HG02588 (cell line): ENCODE data around the gene PALM.
"Not testable (repeated sequence)": the region's sequence is repeated elsewhere in the genome, so short reads cannot be mapped to it uniquely, and the experiment has no call there.

Experiments used
- ATAC-seq: cut with Tn5 transposase; IDR thresholded peaks from one replicate; pipeline ENCODE4 v1.9.1; 2021; ENCODE audit warnings: mild to moderate bottlenecking, moderate library complexity; ENCODE audit not compliant: unreplicated experiment

PALM gene

DNA sequence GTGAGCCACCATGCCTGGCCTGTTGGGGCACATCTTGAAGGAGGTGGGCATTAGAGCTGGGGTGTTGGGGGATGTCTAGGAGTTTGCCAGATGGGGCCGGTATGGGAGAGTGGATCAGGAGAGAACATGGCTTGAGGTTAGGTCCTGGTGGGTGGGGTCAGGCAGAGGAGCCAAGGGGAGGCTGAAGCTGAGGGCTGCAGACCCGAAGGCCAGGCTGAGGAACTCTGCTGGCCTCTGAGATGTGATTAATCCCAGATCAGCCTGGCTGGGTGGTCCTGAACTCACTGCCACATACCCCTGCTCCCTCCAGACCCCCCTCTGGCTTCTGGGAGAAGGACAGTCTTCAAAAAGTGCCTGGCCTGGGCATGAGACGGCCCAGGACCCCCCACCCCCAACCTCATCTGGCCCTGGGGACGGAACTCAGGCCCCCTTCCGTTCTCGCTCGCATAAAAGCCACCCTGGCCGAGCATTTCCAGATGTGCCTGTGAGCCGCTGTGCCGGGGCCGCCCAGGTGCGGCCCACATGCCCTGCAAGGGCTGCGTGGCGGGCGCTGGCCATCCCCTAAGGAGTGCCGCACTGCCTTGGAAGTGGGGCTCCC is 29.8 kb upstream of the PALM start:
- ATAC-seq = no peak

DNA sequence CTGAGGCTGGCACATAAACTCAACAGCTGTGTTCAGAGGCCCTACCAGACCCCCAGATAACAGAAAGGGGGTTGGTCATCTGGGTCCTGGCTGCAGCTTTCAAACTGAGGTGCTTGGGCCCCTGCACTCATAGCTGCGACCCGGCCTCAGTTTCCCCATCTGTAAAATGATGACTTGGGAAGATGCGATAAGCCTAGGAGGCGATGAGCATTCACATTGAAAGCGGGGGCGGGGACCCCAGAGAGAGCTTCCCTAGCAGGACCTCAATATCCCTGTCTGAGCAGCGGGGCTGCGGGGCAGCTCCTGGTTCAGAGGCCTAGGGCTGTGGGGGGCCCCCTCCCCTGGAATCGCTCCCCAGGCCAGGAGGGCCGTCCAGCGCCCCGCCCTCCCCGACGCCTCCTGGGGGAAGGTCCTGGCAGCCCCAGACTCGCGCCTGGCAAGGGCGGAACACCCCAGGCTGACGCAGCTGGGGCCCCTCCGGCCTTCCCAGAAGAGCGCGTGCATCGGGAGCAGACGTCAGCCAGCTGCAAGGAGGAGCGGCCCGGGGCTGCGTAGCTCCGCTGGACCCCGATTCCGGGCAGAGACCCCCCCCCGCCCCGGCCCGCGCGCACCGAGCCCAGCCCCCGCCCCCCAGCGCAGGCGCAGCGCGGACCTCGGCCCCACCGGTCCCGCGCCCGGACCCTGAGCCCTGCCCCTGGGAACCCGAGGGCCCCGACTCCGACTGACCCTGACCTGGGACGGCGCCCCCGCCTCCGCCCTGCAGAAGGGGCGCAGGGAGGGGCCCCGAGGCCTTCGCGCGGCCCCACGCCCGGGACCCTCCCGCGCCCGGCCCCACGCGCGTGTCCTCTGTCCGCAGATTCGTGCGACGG is 29.1 kb upstream of the PALM start:
- peak; percentile 16 for ATAC-seq

DNA sequence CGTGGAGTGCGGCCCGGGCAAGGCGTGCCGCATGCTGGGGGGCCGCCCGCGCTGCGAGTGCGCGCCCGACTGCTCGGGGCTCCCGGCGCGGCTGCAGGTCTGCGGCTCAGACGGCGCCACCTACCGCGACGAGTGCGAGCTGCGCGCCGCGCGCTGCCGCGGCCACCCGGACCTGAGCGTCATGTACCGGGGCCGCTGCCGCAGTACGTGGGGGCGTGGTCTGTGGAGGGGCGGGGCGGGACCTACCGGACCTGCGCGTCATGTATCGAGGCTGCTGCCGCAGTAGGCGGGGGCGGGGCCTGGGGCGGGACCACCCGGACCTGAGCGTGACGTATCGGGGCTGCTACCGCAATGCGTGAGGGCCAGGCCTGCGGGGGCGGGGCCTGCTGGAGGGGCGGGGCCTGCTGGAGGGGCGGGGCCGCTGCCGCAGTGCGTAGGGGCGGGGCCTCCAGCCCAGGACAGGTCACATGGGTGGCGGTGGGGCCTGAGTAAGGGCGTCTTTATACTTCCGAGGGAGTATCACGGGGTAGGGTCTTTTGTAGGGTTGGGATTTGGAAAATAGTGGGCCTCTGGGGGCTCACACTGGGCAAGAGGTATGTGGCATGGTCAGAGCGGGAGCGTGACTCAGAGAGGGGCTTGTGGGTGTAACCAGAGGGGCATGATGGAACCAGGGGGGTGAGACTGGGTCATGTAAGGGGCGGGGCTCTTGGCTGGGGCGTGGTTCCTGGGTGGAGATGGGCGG is 28.3 kb upstream of the PALM start:
- peak; percentile 63 for ATAC-seq

DNA sequence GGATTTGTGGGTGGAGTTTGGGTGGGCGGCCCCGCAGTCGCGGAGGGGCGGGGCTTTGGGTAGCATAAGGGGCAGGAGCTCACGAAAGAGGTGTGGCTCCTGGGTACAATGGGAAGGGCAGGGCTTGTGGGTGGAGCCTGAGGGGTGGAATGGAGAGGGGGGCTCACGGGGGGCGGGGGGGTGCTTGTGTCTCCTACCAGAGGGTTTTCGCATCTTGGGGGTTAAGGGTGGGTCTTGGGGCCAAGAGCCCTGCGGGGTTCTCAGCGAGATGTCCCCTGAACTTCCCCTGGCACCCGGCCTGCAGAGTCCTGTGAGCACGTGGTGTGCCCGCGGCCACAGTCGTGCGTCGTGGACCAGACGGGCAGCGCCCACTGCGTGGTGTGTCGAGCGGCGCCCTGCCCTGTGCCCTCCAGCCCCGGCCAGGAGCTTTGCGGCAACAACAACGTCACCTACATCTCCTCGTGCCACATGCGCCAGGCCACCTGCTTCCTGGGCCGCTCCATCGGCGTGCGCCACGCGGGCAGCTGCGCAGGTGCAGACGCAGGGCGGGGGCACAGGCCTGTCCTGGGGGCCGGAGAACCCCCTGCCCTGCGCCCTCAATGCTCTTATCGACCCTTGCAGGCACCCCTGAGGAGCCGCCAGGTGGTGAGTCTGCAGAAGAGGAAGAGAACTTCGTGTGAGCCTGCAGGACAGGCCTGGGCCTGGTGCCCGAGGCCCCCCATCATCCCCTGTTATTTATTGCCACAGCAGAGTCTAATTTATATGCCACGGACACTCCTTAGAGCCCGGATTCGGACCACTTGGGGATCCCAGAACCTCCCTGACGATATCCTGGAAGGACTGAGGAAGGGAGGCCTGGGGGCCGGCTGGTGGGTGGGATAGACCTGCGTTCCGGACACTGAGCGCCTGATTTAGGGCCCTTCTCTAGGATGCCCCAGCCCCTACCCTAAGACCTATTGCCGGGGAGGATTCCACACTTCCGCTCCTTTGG is 27.4 kb upstream of the PALM start:
- ATAC-seq = no peak

DNA sequence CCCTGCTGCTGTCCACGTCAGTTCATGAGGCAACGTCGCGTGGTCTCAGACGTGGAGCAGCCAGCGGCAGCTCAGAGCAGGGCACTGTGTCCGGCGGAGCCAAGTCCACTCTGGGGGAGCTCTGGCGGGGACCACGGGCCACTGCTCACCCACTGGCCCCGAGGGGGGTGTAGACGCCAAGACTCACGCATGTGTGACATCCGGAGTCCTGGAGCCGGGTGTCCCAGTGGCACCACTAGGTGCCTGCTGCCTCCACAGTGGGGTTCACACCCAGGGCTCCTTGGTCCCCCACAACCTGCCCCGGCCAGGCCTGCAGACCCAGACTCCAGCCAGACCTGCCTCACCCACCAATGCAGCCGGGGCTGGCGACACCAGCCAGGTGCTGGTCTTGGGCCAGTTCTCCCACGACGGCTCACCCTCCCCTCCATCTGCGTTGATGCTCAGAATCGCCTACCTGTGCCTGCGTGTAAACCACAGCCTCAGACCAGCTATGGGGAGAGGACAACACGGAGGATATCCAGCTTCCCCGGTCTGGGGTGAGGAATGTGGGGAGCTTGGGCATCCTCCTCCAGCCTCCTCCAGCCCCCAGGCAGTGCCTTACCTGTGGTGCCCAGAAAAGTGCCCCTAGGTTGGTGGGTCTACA is 25.9 kb upstream of the PALM start:
- no peak for ATAC-seq

DNA sequence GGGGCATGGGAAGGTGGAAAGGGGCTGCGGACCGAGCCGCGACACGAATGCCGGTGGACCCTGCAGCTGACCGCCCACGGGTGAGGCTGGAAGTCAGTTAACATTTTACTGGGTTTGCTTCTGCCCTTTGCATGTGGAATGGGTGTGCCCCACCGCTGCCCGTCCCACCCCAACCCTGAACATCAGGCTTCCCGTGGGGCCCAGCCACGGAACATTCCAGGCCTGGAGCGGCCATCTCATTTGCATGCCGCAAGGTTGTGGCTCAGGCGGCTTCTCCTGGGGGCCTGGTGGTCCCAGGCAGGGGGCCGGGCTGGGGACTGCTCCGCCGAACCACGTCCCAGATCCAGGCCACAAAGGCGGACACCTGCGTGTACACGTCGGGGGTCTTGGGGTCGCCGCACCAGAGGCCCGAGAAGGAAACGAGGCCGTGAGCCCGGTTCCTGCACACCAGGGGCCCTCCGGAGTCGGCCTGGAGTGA is 23.2 kb upstream of the PALM start:
- ATAC-seq = no peak

DNA sequence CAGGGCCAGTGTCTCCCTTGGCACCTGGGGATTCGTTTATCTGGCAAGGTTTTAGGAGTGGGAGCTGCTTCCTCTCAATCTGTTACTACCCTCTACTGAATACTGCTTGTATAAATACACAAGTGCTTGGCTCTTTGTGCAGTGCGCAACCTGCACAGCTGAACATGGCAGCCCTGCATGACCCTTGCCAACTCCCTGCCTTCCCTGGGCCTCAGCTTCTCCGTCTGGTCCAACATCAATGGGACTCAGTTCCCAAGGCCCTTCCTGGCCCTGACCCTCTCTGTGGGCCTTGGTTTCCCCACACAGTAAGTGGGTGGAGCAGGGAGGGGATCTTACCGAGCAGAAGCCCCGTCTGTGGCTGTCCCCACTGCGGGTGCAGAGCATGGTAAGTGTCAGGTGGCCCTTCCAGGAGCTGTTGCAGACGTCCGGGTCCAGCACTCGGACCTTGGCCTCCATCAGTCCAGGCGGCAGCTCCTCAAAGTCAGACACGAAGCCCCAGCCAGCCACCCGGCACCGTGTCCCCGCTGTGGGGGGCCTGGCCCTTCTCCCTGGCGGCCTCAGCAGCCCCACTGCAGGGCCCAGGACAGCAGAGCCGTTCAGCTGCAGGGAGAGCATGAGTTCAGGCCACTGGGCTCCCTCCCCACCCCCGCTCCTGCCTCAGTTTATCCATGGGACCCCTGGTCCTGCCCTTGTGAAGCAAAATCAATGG is 22.0 kb upstream of the PALM start:
- ATAC-seq = no peak

DNA sequence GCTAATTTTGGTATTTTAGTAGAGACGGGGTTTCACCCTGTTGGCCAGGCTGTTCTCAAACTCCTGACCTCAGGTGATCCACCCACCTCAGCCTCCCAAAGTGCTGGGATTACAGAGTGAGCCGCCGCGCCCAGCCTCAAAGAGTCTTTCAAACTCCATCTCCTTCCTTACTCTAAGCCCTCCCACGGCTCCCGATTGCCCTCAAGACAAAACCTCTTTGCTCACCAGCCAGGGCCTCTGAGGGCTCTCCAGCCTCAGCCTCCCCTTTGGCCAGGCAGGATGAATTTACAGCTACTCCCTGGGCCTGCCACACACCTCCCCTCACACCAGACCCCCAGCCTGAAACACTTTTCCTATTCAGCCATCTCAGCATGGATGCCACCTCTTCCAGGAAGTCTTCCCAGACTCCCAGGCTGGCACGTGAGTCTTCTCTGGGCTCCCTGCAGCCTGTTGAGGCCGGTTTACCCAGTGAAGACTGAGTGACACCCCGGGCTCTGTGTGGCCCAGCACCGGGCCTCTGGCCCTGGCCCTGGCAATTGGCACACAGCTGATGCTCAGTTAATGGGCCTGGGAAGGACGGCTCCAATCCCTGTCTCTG is 21.1 kb upstream of the PALM start:
- no peak for ATAC-seq

DNA sequence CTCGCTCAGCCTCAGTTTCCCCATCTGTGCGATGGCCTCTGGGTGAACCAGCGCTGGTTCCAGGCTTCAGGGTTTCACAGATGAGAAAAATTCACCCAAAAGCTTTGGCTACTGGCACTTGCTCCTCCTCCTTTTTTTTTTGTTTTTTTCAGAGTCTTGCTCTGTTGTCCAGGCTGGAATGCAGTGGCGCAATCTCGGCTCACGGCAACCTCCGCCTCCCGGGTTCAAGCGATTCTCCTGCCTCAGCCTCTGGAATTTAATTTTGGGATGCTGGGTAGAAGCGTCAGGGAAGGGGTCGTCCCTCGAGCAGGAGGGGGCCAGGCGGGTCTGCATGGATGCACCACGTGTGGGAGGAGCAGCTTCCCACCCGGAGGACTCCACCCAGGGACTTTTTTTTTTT is 20.5 kb upstream of the PALM start:
- ATAC-seq = no peak

DNA sequence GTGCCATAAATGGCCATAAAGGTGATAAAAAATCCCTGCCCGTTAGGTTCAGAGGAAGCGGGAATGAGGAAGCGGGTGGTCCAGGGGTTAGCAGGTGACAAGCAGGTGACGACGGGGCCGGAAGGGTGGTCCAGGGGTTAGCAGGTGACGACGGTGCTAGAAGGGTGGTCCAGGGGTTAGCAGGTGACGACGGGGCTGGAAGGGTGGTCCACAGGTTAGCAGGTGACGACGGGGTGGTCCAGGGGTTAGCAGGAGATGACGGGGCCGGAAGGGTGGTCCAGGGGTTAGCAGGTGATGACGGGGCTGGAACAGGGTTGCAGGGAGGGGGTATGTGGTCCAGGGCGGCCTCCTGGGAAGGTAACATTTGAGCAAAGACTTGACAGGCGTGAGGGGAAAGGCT is 19.7 kb upstream of the PALM start:
- ATAC-seq = no peak

DNA sequence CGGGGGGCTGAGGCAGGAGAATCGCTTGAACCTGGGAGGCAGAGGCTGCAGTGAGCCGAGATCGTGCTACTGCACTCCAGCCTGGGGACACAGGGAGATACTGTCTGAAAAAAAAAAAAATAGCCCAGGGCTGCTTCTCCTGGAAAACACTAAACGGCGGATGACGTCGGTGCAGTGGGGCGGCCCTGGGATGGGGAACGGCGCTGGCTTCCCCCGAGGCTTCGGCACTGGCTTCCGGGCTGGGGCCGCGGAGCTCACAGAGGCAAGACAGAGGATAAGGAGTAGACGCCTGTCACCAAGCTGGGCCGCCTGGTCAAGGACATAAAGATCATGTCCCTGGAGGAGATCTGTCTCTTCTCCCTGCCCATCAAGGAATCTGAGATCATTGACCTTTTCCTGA is 18.5 kb upstream of the PALM start:
- ATAC-seq = no peak

DNA sequence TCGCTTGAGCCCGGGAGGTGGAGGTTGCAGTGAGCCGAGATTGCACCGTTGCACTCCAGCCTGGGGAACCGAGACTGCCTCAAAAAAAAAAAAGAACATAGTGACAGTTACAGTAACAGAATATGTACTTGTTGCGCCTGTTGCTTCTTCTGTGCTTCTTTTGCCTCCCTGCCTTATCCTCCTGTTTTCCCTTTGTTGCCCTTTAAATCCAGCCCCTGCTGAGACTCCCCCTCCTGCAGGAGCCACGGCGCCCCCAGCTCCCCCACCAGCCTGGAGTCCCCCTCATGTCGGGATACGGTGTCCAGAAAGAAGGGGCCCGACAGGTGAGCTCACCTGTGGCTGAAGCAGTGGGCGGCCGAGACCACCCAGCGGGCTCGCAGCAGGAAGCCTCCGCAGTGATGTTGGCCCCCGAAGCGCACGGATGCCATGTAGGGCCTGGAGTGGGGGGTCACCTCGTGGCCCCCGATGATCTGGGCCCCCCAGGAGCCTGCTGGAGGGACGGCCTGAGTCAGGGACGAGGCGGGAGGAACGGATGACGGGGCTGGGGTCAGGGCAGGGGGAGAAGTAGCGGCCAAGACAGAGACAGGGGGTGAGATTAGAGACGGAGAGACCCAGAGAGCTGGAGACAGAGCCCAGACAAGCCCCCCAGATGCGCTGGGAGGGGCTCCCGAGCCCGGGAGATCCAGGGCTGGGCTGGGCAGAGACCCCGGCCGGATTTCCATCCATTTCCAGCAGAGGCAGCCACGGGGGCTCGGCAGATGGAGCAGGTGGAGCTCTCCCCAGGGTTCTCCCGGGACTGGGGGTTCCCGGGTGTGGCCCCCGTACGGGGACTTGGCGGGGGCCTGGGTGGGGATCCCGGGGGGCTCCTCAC is 14.0 kb upstream of the PALM start:
- no peak for ATAC-seq

DNA sequence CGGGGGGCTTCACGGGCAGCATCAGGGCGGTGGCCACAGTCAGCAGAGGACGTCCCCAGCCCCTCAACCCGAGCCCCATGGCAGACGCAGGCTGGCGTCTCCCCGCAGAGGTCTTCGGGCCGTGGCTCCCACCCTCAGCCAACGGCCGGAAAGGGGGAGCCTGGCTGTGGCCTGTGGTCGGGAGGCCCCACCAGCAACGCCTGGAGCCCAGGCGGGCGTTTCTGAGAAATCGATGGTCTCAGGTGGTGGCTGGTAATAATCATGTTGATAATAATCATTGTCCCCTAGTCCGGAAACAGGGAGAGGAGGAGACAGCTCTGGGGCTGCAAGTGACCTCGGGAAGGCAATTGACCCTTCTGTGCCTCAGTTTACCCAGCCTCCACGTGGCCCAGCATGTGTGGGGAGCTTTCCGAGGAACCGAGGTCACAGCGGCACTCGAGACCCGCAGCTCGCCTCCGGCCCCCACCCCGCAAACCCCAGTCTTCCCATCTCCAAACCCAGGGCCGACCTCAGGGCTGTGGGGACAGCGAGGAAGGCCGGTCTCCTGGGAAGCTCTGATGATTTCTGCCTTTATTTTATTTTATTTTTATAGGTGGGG is 13.3 kb upstream of the PALM start, which contains the start of gene PRSS57:
Gene PRSS57, minus strand, starts transcription at position 101 of the 598 bp plus-strand sequence. Its CDS starts 22 bp downstream, at position 79.
- ATAC-seq = no peak

DNA sequence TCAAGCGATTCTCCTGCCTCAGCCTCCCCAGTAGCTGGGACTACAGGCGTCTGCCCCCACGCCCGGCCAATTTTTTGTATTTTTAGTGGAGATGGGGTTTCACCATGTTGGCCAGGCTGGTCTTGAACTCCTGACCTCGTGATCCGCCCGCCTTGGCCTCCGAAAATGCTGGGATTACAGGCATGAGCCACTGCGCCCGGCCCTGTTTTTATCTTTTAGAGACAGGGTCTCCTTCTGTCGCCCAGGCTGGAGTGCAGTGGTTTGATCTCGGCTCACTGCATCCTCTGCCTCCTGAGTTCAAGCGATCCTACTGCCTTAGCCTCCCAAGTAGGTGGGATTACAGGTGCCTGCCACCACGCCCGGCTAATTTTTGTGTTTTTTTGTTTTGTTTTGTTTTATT is 10.2 kb upstream of the PALM start:
- not testable (repeated sequence) for ATAC-seq

DNA sequence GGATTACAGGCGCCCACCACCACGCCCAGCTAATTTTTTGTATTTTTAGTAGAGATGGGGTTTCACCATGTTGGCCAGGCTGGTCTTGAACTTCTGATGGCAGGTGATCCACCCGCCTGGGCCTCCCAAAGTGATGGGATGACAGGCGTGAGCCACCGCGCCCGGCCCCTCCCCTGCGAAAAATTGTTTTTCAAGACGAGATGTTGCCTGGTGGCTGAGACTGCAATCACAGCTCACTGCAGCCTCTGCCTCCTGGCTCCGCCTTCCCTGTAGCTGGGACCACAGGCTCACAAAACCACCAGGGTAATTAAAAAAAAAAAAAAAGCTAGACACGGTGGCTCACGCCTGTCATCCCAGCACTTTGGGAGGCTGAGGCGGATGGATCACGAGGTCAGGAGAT is 8.8 kb upstream of the PALM start:
- ATAC-seq = not testable (repeated sequence)

DNA sequence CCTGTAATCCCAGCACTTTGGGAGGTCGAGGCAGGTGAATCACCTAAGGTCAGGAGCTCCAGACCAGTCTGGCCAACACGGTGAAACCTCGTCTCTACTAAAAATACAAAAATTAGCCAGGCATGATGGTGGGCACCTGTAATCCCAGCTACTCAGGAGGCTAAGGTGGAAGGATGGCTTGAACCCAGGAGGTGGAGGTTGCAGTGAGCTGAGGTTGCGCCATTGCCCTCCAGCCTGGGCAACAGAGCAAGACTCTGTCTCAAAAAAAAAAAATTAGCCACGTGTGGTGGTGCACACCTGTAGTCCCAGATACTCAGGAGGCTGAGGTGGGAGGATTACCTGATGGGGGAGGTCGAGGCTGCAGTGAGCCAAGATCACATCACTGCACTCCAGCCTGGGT is 5.9 kb upstream of the PALM start:
- ATAC-seq = not testable (repeated sequence)

DNA sequence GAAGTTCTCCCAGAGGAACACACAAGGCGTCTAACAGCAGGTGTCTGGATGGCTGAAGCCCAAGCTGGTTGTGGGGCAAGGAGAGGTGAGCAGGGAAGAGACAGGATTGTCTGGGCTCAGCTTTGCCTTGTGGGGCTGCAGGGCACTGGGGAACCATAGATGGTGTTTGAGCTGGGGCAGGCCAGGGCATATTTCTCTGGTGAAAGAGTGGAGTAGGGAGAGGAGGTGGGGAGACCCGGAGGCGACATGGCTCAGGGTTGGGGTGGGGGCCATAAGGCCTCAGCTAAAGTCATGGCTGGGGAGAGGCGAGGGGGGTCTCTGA is 5.4 kb upstream of the PALM start:
- ATAC-seq = no peak
